ENCODE results near the gene CCS.
"Not testable (repeated sequence)": the region's sequence is repeated elsewhere in the genome, so short reads cannot be mapped to it uniquely, and the experiment has no call there.

The CCS gene

DNA sequence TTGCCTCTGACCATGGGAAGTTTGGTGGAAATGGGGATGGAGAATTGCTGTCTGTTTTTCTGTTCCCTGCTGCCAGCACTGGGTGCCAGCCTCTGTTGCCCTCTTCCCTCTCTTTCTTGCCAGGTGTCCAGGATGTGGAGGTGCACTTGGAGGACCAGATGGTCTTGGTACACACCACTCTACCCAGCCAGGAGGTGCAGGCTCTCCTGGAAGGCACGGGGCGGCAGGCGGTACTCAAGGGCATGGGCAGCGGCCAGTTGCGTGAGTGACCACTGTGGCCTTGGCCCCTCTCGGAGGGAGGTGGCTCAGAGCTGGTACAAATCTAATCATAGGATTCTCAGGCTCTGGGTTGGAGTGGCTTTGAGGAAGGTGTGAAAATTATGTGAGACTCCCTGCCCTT lies 6.0 kb downstream of the CCS start:
- no peaks in the 10 kb centered on the region for H3K27me3 Mint-ChIP-seq
- H3K4me3 Mint-ChIP-seq, result no peak overlapping the region
- H3K9me3 Mint-ChIP-seq, result no peaks in the 10 kb centered on the region
- H3K36me3 Mint-ChIP-seq, result peaks cover 17% of the 10 kb centered on the region
- peaks cover 32% of the 10 kb centered on the region for H3K4me1 Mint-ChIP-seq
- no peak for ATAC-seq
- H3K27ac Mint-ChIP-seq, result no peak overlapping the region

DNA sequence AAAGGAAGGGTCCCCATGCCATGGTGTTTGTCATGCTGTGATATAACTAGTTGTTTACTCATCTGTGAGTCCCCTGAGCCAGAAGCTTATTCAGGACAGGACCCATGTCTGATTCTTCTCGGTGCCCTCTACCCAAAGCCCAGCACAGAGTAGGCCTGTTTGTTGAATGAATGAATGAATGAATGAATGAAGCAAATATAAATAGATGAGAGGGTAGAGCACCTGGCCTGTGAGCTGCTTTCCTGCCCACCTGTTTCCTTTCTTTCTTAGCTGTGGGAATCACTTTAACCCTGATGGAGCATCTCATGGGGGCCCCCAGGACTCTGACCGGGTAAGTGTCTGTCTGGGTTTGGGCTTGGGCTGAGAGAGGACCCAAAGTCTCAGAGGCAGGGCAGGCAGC lies 7.2 kb downstream of the CCS start:
- no peak for ATAC-seq
- Mint-ChIP-seq H3K27ac (peak overlapping the region; percentile 71), H3K4me3 (no peak overlapping the region), H3K9me3 (no peaks in the 10 kb centered on the region), H3K36me3 (peaks cover 28% of the 10 kb centered on the region), H3K27me3 (no peaks in the 10 kb centered on the region), H3K4me1 (peaks cover 23% of the 10 kb centered on the region)

DNA sequence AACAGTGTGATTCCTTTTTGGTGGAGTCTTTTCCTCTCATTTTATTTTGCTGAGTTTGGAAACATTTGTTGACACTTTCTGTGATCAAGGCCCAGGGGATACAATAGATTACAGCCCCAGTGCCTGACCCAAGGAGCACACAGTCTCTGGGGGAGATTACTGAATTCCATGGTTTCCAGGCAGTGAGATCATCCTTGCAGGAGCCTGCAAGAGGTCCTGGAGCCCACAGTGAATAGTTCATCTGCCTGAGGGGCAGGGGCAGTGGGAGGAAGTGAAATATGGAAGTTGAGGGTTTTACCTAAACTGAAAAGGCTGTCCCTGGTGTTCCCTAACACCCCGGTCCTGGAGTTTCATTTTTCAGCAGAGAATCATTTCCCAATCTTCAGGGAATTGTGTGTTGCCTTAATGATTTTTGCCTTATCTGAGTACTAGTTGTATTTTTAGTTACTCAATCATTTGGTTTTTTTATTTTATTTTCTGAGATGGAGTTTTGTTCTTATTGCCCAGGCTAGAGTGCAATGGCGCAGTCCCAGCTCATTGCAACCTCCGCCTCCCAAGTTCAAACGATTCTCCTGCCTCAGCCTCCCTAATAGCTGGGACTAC lies 7.7 kb downstream of the CCS start:
- Mint-ChIP-seq H3K36me3 (peaks cover 33% of the 10 kb centered on the region), H3K27me3 (no peaks in the 10 kb centered on the region), H3K4me1 (peaks cover 18% of the 10 kb centered on the region), H3K9me3 (no peaks in the 10 kb centered on the region), H3K4me3 (no peak overlapping the region), H3K27ac (peak overlapping the region; percentile 71)
- ATAC-seq, result no peak

GRCh38 chr11:66603072-66603471 lies 10.1 kb downstream of the CCS start:
- Mint-ChIP-seq H3K9me3 (no peaks in the 10 kb centered on the region), H3K4me1 (peaks cover 25% of the 10 kb centered on the region), H3K4me3 (no peak overlapping the region), H3K27me3 (no peaks in the 10 kb centered on the region), H3K36me3 (peaks cover 40% of the 10 kb centered on the region), H3K27ac (no peak overlapping the region)
- ATAC-seq, result no peak

DNA sequence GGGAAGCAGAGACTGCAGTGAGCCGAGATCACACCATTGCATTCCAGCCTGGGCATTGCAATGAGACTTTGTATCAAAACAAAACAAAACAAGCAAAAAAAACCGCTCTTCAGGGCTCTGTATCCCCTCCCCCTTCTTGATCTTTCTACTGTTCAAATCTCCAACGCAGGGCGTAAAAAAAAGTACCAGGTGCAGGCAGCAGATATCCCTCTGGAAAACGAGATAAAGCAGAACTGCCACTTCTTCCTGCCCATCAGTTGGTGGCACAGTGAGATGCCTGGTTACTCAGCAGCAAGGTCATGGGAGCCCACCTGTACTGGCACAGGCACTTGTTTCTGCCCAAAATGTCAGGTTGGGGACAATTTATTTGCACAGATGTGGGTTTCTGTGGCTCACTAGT lies 11.2 kb downstream of the CCS start:
- Mint-ChIP-seq H3K36me3 (peaks cover 40% of the 10 kb centered on the region), H3K27me3 (no peaks in the 10 kb centered on the region)
- ATAC-seq, result no peak

GRCh38 chr11:66606608-66607007 lies 13.6 kb downstream of the CCS start:
- H3K36me3 Mint-ChIP-seq, result peaks cover 29% of the 10 kb centered on the region
- peak overlapping the region; percentile 95 for H3K27ac Mint-ChIP-seq
- not testable (repeated sequence) for H3K9me3 Mint-ChIP-seq, H3K4me3 Mint-ChIP-seq, H3K27me3 Mint-ChIP-seq, ATAC-seq
- peaks cover 39% of the 10 kb centered on the region for H3K4me1 Mint-ChIP-seq

More for the DNA sequence above, 11.2 kb downstream of the CCS start:
- Mint-ChIP-seq H3K9me3 (no peaks in the 10 kb centered on the region), H3K4me3 (no peak overlapping the region), H3K4me1 (peaks cover 31% of the 10 kb centered on the region), H3K27ac (peak overlapping the region; percentile 95)

DNA sequence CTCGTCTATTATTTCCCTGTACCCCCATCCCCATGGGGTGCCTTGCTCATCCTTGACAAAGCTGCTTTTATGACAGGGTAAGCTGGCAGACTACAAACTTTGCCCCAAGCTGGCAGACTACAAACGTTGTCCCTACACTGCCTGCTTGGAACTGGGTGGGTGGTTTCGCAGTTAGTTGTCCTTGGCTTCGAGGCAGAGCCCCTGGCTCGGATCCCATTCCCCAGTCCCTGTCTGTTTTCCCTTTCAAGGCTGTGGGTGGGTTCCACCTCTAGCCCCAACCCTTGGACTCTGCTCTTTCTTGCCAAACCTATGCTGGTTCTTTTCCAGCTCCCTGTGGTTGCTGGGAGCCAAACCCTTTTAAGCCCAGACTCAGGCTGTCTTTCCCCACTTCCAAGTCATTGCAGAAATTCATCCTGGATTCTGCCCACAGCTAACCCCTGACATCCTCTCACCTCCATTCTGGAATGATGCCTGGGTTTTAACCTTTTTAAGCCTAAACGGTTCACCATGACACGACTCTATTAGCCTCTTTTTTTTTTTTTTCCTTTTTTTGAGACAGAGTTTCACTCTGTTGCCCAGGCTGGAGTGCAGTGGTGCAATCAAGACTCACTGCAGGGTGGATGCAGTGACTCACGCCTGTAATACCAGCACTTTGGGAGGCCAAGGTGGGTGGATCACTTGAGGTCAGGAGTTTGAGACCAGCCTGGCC lies 14.3 kb downstream of the CCS start:
- ATAC-seq, result no peak
- H3K27me3 Mint-ChIP-seq, result no peaks in the 10 kb centered on the region
- H3K9me3 Mint-ChIP-seq, result no peaks in the 10 kb centered on the region
- H3K4me1 Mint-ChIP-seq, result peaks cover 46% of the 10 kb centered on the region
- no peak overlapping the region for H3K4me3 Mint-ChIP-seq
- H3K27ac Mint-ChIP-seq, result peak overlapping the region; percentile 95
- peaks cover 26% of the 10 kb centered on the region for H3K36me3 Mint-ChIP-seq

- peak overlapping the region; percentile 94 for H3K27ac Mint-ChIP-seq
- ATAC-seq, result no peak
- peaks cover 15% of the 10 kb centered on the region for H3K36me3 Mint-ChIP-seq
- H3K4me1 Mint-ChIP-seq, result peaks cover 48% of the 10 kb centered on the region
- H3K9me3 Mint-ChIP-seq, result no peaks in the 10 kb centered on the region
- H3K4me3 Mint-ChIP-seq, result no peak overlapping the region
- H3K27me3 Mint-ChIP-seq, result no peaks in the 10 kb centered on the region
These were observed 17.0 kb downstream of the CCS start for GRCh38 chr11:66609721-66610617.

DNA sequence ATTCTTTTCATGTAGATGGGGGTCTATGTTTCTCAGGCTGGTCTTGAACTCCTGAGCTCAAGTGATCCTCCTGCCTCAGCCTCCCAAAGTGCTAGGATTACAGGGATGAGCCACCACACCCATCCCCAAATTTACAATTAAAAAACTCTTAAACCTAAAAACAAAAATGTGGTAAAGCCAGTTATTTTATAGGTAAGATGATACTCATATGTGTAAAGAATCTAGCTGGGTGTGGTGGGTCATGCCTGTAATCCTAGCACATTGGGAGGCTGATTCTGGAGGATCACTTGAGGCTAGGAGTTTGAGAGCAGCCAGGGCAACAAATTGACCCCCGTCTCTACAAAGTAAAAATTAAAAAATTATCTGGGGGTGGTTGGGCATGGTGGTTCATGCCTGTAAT lies 19.5 kb downstream of the CCS start:
- no peak for ATAC-seq
- Mint-ChIP-seq H3K36me3 (peaks cover 12% of the 10 kb centered on the region), H3K4me3 (no peak overlapping the region), H3K27ac (peak overlapping the region; percentile 94), H3K27me3 (no peaks in the 10 kb centered on the region), H3K9me3 (no peaks in the 10 kb centered on the region), H3K4me1 (peaks cover 50% of the 10 kb centered on the region)

- H3K9me3 Mint-ChIP-seq, result no peaks in the 10 kb centered on the region
- no peak overlapping the region for H3K27ac Mint-ChIP-seq
- peaks cover 27% of the 10 kb centered on the region for H3K36me3 Mint-ChIP-seq
- H3K4me1 Mint-ChIP-seq, result peaks cover 54% of the 10 kb centered on the region
- no peaks in the 10 kb centered on the region for H3K27me3 Mint-ChIP-seq
- no peak for ATAC-seq
- no peak overlapping the region for H3K4me3 Mint-ChIP-seq
These were observed 21.1 kb downstream of the CCS start for GRCh38 chr11:66614073-66614472.

- H3K4me3 Mint-ChIP-seq, result peak within 1 kb of the TSS; percentile 90
- no peaks in the 10 kb centered on the region for H3K27me3 Mint-ChIP-seq
- H3K9me3 Mint-ChIP-seq, result no peaks in the 10 kb centered on the region
- peak; percentile 97 for ATAC-seq
- peaks cover 29% of the 10 kb centered on the region for H3K36me3 Mint-ChIP-seq
- H3K4me1 Mint-ChIP-seq, result peaks cover 53% of the 10 kb centered on the region
- peak within 1 kb of the TSS; percentile 97 for H3K27ac Mint-ChIP-seq
These were observed 23.6 kb downstream of the CCS start, which contains the start of gene RBM14 for GRCh38 chr11:66616379-66617154. Gene RBM14 (plus strand): TSS chr11:66616630. CDS start chr11:66616721, 91 bp downstream.

GRCh38 chr11:66617155-66617834 lies 24.3 kb downstream of the CCS start:
- no peaks in the 10 kb centered on the region for H3K9me3 Mint-ChIP-seq
- ATAC-seq, result no peak
- H3K4me1 Mint-ChIP-seq, result peaks cover 53% of the 10 kb centered on the region
- peaks cover 32% of the 10 kb centered on the region for H3K36me3 Mint-ChIP-seq
- peak overlapping the region; percentile 90 for H3K4me3 Mint-ChIP-seq
- H3K27ac Mint-ChIP-seq, result peak overlapping the region; percentile 97
- no peaks in the 10 kb centered on the region for H3K27me3 Mint-ChIP-seq

GRCh38 chr11:66619080-66619554 lies 26.1 kb downstream of the CCS start:
- H3K9me3 Mint-ChIP-seq, result no peaks in the 10 kb centered on the region

DNA sequence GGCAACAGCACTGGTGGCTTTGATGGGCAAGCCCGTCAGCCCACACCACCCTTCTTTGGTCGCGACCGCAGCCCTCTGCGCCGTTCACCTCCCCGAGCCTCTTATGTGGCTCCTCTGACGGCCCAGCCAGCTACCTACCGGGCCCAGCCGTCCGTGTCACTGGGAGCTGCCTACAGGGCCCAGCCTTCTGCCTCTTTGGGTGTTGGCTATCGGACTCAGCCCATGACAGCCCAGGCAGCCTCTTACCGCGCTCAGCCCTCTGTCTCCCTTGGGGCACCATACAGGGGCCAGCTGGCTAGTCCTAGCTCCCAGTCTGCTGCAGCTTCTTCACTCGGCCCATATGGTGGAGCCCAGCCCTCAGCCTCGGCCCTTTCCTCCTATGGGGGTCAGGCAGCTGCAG lies 31.5 kb downstream of the CCS start:
- Mint-ChIP-seq H3K4me3 (no peak overlapping the region), H3K4me1 (peaks cover 94% of the 10 kb centered on the region), H3K27me3 (no peaks in the 10 kb centered on the region), H3K9me3 (no peaks in the 10 kb centered on the region), H3K36me3 (peaks cover 62% of the 10 kb centered on the region), H3K27ac (no peak overlapping the region)
- ATAC-seq, result no peak

More at GRCh38 chr11:66619080-66619554, 26.1 kb downstream of the CCS start:
- no peak for ATAC-seq
- Mint-ChIP-seq H3K27ac (peak overlapping the region; percentile 97), H3K4me1 (peaks cover 71% of the 10 kb centered on the region), H3K36me3 (peaks cover 46% of the 10 kb centered on the region), H3K4me3 (peak overlapping the region; percentile 90), H3K27me3 (no peaks in the 10 kb centered on the region)

All from stimulated activated memory B cell treated with anti-CD40 and anti-IgM and Interleukin-4, amounts not matched to agents 10 μg/mL and 1 μg/mL and 100 μg/mL, for 72 hours (primary cell).